HuH-7.5 (cell line): ENCODE measurements around the gene ENOX1.

ENCODE experiments used
- DNase-seq: peaks from one replicate; pipeline ENCODE4 v3.0.0; 2011; ENCODE audit warnings: low spot score

ENOX1 gene

DNA sequence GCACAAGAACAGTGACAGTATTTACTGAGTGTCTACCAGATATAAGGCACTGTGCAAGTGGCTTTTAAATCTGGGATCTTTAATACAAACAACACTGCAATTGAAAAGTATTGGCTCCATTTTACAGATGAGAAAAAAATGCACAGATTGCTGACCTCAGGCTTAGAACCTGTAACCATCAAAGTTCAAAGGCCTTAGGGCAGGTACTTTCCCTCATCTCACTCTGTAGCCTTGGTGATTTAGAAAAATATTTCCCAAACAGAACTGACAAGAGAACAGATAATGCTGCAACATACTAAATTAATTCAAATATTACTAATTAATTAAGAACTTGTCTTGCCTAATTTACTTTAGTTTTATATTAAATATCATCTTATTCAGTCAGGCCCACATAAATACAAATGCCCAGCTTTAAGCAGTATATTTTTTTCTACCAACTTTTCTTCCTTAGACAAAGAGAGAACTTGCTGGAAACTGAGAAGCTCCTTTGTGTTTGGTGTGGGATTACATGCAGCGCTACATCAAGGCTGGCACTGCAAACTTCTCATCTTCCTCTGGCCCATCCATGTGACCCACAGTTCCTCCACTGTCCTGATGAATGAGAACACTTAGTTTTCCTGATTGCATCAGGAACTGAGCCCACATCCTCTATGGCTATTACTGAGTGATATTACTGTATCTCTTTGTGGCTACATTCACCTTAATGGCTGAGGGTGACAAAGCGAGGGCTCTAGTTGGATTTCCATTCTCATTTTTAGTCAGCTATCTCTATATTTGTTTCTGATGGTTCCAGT, 302.1 kb downstream of the ENOX1 start:
- DNase-seq: no peak

DNA sequence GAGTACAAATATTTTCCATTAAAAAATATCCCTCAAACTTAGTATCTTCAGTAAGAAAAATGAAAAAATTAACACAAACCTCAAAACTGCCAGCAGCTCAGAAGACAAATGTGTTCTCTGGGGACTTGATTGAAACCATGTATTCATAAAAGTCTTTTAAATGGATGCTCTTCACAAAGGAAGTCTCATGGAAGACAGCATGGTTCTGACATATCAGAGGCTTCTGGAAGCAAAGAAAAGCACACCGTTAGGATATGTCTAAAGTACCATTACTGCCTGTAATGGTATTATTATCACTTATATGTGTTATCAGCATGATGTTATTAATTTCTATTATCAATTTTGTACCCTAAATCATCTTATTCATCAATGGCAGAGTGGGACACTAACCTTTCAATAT, 302.8 kb downstream of the ENOX1 start:
- no peak for DNase-seq

DNA sequence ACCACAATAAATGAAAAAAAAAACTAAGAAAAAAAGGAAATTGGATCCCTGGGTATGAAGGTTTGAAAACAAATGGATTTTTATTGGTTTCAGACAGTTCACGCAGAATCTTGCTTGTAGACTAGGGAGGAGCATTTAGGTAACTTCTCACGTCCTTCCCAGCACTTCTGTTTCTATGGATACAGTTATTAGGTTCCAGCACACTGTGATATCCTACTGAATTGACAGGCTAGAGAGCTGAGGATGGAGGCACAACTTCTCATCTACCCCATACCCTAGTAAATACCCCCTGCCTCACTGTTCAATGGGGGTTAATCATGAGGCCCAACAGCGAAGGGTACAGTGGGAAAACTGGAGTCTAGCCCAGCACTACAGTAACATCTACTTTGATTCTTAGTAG, 304.1 kb downstream of the ENOX1 start:
- DNase-seq: no peak

DNA sequence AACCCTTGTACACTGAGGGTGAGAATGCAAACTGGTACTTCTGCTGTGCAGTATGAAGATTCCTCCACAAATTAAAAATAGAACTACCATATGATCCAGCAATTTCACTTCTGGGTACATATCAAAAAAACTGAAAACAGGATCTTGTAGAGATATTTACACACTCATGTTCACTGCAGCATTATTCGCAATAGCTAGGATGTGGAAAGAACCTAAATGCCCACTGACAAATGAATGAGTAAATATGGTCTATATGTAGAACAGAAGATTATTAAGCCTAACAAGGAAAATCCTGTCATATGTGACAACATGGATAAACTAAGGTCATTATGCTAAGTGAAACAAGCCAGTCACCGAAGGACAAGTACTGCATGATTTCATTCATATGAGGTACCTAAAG, 304.7 kb downstream of the ENOX1 start:
- DNase-seq: no peak

DNA sequence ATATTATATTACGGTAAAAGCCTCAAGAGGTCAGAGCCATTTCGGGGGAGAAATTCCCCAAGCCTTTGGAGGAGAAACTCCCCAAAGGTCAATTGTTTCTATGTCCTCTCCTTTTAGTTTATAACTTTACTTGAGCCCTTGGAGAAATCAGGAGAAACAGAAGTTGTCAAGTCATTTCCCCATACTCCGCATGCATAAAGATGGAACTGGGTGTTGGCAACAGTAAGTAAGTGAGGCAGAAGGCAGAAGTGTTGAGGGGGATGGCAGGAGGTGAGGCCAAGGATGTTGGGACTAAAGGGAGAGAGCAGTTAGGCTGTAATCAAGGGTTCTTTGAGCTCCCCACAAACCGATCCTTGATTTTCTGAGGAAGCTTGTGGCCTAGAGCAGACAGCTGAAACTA, 307.9 kb downstream of the ENOX1 start:
- DNase-seq: no peak

DNA sequence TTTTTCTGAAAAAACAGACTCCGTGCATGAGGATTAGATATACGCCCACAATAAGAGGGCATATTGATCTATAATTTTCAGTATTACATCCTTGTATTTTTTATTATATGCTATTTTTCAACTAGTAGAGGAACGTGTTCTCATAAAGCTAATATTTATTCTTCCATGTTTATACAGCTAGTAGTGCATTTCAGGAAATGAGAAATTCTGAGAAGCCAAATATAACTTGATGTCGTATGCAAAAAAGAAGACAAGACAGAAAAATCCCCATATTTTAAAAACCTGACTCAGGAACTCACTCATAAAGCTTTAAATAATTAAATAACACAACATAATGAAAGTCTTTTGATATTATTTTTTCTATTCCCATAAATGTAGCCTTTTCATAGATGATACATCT, 308.6 kb downstream of the ENOX1 start:
- DNase-seq: no peak

DNA sequence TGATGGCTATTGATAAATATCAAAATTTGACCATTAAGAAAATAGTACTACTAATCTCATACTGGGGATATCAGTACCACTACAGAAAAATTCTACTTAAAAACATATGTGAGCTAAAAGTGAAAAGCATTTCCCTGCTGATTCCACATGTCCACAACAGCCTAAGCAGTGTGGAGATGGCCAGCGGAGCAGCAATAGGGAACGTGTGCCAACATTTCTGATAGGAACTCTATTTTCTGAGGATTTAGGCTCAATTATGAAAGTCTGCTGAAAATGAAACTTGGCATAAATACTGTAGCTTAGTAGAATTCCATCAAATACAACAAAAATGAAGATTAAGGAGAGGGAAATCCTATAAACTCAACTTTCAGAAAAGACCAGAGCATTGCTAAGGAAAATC, 311.6 kb downstream of the ENOX1 start:
- no peak for DNase-seq

DNA sequence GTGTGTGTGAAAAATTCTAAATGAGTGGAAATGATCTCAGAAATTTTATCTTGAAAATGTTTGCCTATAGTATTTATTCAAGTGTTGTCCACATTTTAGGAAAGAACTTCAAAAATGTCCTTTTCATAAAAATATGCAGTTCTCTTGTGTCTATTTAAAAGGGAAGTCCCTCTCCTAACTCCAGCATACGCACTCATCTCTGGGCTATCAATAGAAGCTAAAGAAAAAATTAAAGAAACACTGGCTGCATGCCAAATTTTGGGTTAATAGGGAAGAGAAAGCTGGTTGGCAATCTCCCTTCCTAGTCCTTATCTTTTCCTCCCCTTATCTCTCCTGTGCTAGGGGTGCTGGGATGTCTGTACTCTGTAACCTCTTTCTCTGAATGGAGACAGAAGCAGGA, 313.3 kb downstream of the ENOX1 start:
- no peak for DNase-seq

DNA sequence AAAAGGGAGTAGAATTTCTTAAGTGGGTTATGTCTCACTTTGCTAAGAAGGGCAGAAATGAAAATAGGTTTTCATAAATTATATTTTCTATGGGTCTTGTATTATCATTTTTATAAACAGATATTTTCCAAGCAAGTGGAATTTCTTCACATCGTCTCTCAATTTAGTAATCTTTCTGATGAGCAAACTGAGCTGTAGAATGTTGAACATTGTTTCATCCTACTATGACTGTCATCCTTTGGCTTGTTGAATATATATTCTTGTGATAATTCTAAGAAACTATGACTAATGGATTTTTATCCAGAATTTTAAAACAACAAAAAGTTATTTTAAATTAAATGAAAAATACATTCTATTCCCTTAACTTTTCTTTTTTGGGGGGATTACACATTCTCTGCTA, 313.8 kb downstream of the ENOX1 start:
- no peak for DNase-seq

DNA sequence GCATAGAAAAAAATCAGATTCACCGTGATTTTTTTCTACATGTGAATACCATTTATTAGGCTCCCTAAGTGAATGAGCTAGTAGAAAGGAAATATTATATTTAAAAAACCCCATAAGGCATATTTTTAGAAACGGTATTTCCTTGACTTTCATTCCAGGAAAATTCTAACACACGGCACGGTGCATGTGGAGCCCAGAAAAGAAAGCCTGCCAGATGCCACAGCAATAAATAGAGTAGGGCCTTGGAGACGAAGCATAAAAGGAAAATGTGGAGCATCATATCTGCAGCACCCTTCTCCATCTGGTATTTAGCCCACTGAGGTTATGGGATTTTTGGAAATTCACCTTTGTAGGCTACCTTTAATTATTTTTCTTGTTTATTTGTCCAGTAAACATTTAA, 314.4 kb downstream of the ENOX1 start:
- no peak for DNase-seq

DNA sequence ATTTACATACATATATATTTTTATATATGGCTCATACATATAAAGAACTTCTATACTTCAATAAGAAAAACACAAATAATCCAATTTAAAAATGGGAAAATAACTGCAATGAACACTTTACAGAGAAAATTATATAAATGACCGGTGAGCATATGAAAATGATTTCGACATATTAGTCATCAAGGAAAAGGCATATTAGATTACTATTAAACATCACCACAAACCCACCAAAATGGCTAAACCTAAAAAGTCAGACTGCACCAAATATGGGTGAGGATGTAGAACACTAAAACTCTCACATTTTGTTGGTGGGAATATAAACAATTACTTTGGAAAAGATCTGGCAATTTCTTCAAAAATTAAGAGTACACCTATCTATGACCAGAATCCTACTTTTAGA, 316.2 kb downstream of the ENOX1 start:
- no peak for DNase-seq

DNA sequence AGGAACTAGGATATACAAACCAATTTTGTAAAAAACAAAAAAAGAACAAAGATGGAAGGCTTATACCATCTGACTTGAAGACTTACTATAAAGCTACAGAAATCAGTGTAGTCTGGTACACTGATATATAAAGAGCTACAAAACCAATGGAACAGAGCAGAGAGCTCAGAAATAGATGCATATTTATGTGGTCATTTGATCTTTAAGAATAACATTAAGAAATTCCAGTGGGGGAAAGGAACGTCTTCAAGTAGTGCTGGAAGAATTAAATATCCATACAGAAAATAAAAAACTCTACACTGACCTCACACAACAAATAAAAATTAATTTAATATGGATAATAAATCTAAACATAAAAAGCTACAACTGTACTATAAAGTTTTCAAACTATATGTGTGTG, 317.0 kb downstream of the ENOX1 start:
- no peak for DNase-seq

DNA sequence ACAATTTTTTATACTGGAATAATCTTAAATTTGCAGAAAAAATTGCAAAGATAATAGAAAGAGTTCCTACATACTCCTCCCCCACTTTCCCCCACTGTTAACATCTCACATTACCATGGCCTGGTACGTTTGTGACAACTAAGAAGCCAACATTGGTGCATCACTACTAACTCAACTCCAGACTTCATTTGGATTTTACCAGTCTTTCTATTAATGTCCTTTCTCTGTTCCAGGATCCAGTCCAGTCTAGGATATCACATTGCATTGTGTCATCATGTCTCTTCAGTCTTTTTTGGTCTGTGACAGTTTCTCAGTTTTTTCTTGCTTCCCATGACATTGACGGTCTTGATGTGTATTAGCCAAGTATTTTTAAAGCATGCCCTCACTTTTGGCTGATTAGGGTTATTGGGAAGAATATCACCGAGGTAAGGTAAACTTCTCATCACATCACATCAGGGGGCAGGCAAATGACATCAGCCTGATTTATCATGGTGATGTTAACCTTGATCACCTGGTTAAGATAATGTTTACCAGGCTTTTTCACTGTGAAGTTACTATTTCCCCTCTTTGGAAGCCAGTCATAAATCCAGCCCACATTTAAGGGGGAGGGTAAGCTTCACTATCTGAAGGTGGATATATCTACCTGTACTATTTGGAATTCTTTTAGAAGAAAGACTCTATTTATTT, 322.1 kb downstream of the ENOX1 start:
- no peak for DNase-seq

DNA sequence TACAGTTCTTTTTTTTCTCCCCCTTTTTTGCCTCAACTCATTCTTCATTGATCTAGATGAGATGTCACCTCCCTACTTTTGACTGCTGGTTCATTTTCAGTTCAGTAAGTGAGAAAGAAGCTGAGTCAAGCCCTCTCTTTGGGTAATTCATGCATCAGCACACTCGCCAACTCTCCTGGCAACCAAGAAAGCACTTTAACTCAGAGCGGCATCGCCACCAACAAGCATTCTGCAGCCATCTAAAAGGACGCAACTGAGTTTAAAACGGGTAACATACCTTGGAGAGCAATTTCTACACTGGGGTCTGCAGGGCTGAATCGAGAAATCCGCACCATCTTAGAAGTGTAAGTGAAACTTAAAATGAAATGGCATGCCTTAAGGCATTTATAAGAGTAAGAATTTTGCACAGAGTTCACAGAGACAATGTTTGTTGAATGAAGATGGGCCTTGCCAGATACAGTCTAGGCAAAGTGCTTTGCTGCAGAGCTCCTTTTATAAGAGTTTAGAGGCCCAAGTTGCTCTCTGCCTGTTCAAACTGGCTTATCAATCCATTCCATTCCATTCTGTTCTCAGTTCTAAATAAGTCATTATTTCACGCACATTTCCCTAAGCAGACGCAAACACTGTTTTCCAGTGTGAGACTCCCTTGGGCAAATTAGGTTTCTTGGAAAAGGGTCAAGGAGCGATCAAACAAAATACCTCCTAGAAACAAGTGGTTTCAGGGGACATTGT, 338.0 kb downstream of the ENOX1 start:
- no peak for DNase-seq

DNA sequence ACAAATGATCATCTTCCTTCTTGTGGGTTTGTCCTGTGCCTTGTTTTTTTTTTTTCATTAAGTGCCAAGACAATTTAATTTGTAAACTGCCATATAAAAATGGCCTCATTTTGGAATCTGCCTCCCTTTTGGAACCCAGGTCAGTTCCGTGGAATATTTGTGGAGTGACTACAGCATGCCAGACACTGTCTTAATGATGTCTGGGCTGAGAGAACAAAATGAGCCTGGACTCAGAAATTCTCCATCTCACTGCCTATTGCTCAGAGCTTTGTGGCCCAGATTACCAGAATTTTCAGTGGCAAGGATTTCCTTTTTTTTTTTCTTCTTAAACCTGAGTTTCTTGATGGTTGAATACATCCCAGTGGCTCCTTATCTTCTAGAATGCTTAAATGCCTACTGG, 340.6 kb downstream of the ENOX1 start:
- no peak for DNase-seq

DNA sequence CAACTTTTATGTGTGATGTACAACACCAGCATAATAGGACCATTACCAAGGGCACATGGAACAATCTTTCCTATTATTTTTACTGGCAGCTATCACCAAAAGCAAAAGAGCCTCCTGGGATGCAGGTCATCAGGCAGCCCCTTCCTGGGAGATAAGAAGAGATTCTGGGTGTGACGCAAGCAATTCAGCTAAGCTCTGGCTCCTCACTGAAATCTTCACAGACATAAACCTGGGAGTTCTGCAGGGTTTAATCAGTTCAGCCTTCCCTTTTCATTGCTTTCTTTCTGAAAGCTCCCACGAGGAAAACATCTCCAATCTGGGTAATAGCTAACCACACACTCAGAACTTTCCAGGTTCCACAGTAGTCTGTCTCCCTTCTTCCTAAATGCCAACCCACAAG, 341.1 kb downstream of the ENOX1 start:
- no peak for DNase-seq

DNA sequence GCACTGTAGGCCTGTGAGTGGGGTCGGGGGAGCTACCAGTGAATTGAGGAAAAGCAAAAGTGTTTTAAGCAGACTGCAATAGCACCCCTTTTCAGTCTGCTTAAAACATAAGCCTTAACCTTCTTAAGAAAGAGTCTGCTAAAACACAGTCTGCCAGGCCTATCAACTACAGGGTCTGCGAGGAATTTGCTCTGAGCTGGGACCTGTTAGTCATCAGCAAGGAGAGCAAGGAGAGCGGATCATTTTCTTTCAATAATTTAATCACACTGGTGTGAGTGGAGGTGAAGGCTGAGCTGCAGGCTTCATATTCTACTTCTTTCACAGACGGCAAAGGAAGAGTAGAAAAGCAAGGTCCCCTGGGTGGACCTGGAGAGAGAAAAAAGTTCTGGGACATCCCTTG, 342.7 kb downstream of the ENOX1 start:
- DNase-seq: no peak

DNA sequence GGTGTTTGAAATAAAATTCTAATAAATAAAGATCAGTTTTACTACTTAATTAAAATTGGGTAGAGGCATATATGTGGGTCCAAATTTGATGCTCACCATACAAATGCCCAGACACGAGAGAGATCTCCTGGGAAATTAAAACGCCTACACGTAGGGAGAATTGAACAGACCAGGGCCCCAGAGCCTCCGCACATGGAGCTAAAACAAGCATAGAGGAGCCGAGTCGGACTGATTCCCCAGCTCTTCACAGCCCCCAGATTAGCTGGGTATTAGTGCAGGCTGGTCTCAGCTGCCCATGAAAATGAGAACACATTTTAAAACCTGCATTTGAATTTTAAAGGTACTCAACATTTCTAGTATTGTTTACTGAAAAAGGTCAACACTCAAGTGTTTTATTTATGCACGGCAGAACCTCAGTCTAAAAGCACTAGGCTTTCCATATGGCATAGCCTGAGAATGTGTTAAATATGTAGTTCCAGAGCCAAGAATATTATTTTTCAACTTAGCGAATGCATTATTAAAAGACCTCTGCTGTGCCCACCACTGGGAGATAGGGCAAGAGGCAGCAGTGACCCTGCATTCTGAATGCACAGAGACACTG, 344.8 kb downstream of the ENOX1 start:
- no peak for DNase-seq

DNA sequence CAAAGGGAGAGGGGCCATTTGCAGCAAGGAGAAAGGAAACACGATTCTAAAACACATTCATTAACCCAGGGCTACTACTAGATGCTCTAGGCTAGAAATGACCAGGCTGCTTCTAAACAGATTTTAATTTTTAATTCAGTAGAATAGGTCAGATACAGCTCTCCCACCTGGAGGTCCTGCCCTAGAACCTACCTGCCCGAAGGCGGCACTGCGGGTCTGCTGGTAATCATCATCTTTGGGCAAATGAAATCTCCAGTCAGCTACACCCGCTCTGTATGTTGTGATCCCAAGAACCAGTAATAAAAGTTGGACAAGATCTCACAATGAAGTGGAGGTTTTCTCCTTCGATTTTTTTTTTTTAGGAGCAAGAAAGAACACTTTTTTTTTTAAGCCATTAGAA, 345.3 kb downstream of the ENOX1 start:
- no peak for DNase-seq

DNA sequence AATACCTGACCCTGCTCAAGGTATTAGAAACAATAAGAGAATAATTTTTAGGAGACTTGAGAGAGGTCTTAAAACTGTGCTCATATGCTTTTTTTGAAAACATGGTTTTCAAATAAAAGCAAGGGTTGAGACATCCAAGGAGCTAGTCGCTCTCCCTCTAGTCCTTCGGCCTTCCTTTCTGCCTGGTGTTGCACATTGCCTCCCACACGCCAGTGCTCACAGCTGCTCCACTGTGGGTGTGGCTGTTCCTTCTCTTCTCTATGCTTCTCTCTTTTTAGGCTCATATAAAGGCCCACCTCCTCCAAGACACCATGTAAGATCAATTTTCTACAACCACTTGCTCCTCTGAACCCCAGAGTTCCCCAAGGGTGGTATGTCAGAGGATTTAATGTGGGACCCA, 352.6 kb downstream of the ENOX1 start:
- no peak for DNase-seq

DNA sequence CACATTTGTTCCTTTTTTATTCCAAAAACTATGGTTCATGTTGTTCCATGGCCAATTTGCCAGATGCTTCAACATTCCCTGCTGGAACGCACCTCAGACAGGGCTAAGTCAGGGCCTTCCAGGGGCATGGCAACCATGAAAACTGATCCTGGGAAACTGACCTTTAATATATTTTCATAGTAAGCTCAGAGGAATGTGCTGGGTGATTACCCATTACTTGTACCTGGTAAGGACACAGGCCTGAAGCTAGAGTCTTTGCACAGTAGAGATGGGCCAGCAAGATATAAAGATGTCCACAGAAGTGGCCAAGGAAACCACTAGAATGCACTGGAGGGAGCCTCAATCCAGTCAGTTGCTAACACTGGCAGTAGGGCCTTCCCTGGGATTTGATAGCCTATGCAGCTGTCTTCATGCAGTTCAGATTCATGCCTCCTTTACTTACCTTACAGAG, 353.1 kb downstream of the ENOX1 start:
- no peak for DNase-seq

DNA sequence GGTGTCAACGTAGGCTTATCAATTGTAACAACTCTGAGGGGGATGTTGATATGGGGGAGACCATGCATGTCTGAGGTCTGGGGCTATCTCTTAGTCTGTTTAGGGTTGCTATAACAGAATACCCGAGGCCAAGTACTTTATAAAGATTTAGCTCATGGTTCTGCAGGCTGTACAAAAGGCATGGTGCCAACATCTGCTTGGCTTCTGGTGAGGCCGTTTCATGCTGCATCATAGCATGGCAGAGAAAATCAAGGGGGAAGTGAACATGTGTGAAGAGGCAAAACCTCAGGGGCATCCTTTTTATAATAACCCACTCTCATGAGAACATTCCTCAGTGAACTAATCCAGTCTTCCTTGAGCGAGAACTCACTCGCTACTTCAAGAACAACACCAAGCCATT, 353.8 kb downstream of the ENOX1 start:
- no peak for DNase-seq

DNA sequence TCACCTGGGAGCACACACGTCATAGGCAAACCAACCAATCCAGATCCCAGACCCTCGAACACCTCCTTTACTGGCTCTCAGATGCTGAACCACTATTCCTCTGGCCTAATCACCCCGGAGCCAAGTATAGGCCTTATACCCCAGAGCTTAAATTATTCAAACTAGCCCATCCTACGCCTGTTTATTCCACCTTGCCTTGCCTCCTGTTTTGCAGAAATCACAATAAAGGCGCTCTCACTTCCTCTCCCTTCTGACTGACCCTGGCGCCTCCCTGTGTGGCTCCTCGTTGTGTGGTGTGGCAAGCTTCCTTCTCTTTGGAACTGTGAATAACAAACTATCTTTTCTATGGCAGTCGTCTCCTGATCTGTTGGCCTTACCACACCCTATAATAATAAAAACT, 354.9 kb downstream of the ENOX1 start:
- DNase-seq: no peak
